HG03342 (cell line): ENCODE results near the gene NR2F6.
"Not testable (repeated sequence)": the region's sequence is repeated elsewhere in the genome, so short reads cannot be mapped to it uniquely, and the experiment has no call there.

Experiments used
- ATAC-seq: cut with Tn5 transposase; IDR thresholded peaks from one replicate; pipeline ENCODE4 v1.9.1; 2021; ENCODE audit warnings: mild to moderate bottlenecking, moderate library complexity; ENCODE audit not compliant: unreplicated experiment

The NR2F6 gene

GRCh38 chr19:17245535-17245984 lies at the start of gene NR2F6:
Gene NR2F6 (minus strand): TSS chr19:17245919. CDS start chr19:17245220, 699 bp downstream.
- ATAC-seq: no peak

- ATAC-seq: no peak
Measured at GRCh38 chr19:17294051-17294891, 48.6 kb upstream of the NR2F6 start.

- no peak for ATAC-seq
Measured at GRCh38 chr19:17293605-17294004, 47.9 kb upstream of the NR2F6 start.

- peak; percentile 77 for ATAC-seq
Measured at GRCh38 chr19:17292301-17293074, 46.8 kb upstream of the NR2F6 start.

GRCh38 chr19:17289489-17289888 lies 43.8 kb upstream of the NR2F6 start:
- ATAC-seq: no peak

GRCh38 chr19:17286752-17287151 lies 41.0 kb upstream of the NR2F6 start:
- no peak for ATAC-seq

- ATAC-seq: no peak
Measured at GRCh38 chr19:17286263-17286662, 40.5 kb upstream of the NR2F6 start.

GRCh38 chr19:17285415-17286135 lies 39.9 kb upstream of the NR2F6 start:
- ATAC-seq: no peak

GRCh38 chr19:17283504-17283996 lies 37.8 kb upstream of the NR2F6 start:
- no peak for ATAC-seq

- peak; percentile 48 for ATAC-seq
Measured at GRCh38 chr19:17282488-17283125, 36.9 kb upstream of the NR2F6 start.

GRCh38 chr19:17281391-17282304 lies 35.9 kb upstream of the NR2F6 start, which contains the start of gene ANKLE1:
Gene ANKLE1 (plus strand): TSS chr19:17281901. CDS start chr19:17281921, 20 bp downstream.
- ATAC-seq: no peak

GRCh38 chr19:17279436-17279835 lies 33.7 kb upstream of the NR2F6 start:
- no peak for ATAC-seq

GRCh38 chr19:17275441-17276175 lies 29.9 kb upstream of the NR2F6 start:
- no peak for ATAC-seq

GRCh38 chr19:17274892-17275291 lies 29.2 kb upstream of the NR2F6 start:
- not testable (repeated sequence) for ATAC-seq

- ATAC-seq: no peak
Measured at GRCh38 chr19:17268754-17269153, 23.0 kb upstream of the NR2F6 start.

GRCh38 chr19:17266975-17267788 lies 21.5 kb upstream of the NR2F6 start, which contains the start of gene BABAM1:
Gene BABAM1 (plus strand): TSS chr19:17267443. CDS start chr19:17268807, 1,364 bp downstream.
- peak; percentile 88 for ATAC-seq

GRCh38 chr19:17266589-17266974 lies 20.9 kb upstream of the NR2F6 start:
- ATAC-seq: no peak

- ATAC-seq: no peak
Measured at GRCh38 chr19:17266026-17266425, 20.3 kb upstream of the NR2F6 start.
